Medulla oblongata (tissue), 1 donor: ENCODE measurements around the gene SLC25A22.

Source experiments
- DNase-seq: peaks from one replicate; pipeline ENCODE4 v3.0.0-alpha.2; 2015; ENCODE audit errors: extremely low spot score

SLC25A22 gene

DNA sequence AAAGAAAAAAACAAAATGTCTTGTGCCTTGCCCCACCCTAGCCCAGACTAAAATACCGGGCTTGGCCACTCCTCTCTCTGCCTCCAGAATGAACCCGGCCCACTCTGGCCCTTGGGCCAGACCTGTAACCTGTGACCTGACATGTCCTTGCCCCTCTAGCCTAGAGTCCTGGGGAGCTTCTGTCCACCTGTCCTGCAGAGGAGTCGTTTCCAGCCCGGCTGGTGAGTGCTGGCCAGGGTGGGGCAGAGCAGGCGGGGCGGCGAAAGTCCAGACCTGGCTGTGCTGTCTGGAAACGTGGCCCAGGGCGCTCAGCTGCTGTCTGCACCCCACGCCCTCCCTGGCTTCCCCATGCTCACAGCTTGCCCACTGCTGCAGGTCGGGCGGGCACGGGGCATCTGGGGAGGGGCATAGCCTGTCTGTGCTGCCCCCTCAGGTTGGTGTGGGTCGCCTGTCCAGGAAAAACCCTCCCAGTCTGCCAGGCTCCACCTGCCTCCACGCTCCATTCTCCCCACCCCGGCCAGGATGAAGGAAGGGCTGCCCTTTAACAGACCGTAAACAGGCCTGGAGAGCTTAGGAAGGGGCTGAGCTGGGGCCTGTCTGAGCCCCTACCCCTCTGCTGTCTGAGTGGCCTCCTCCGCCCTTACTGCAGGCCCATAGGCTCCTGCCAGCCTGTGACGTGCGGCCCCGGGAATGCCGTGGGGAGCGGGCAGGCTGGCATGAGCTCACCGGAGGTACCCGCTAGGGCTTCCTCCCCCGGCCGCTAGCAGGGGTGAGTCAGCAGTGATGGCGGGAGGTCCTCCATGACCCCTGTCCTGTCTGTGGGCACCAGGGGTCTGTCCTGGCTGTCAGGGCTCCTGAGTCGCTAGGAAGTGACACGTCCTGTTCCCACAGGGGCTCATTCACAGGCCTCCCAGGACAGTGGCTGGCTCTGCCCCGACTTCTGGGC, 36.6 kb upstream of the SLC25A22 start:
- peak; percentile 43 for DNase-seq

DNA sequence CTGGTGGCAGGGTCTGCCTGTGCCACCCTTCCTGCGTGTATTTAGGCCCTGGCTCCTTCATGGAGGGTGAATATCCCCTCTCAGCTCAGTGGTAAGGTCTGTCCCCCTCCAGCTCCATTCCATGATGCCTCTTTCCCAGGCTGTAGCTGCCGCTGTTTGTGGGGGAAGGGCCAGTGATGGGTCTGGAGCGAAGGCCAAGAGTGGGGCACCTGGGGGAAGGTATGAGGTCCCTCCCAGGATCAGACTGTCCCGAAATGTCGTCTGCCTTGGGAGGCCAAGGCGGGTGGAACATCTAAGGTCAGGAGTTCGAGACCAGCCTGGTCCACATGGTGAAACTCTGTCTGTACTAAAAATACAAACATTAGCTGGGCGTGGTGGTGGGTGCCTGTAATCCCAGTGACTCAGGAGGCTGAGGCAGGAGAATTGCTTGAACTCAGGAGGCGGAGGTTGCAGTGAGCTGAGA, 35.8 kb upstream of the SLC25A22 start:
- DNase-seq, result no peak

DNA sequence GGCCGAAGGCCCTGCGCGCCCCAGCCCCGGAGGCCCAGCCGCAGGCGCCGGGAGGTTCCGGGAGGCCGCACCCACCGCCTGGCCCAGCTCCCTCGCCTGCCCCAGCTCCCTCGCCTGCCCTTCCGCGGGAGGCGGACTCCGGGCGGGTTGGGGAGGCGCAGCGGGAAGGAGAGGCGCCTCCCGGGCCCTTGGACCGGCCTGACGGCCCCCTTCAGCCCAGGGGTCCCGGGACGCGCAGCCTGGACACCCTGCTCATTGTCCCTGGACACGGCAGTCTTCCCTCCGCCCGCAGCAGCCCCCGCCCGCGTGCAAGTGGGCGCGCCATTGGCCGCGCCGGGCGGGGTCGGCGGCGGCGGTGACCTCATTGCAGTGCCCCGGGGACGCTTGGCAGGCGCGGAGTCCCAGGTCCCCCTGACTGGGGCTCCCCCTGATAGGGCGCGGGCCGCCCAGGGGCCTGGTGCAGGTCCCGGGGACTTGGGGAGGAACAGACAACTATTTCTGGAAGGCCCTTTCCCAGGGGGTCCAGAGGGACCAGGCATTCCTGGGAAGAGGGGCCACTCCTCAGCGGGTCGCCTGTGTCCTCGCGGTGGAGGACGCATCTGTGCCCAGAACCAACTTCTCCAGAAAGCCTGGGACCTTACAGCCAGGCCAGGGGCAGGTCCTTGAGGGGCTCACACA, 35.2 kb upstream of the SLC25A22 start:
- DNase-seq, result no peak

DNA sequence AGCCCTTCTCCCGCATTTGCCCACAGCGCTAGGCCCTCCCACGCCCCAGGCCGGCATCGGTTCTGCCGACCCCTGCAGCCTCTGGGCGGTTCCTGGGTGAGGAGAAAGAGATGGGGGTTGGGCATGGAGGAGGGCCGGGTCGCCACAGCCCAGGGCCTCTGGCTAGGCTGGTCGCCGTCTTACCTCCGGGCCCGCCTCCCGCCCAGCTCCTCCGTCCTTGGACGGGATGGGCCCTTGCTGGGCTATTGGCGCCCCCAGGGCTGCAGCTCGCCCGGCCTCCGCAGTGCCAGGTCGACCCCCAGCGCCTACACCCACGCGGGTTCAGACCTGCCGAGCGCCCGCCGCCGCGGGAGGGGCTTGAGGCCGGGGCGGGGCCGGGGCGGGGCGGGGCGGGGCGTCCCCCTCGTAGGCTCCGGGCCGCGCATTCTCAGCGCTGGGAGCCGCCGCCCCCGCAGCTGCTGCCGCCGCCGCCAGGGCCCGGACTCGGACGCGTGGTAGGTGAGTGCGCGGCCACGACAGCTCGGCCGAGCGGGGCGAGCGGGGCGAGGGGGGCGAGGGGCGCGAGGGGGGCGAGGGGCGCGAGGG, 34.5 kb upstream of the SLC25A22 start, which contains the start of gene CD151:
Gene CD151, plus strand, starts transcription at position 424 of the 585 bp plus-strand sequence. CDS start 3,118 bp downstream, outside the sequence.
- DNase-seq, result no peak

DNA sequence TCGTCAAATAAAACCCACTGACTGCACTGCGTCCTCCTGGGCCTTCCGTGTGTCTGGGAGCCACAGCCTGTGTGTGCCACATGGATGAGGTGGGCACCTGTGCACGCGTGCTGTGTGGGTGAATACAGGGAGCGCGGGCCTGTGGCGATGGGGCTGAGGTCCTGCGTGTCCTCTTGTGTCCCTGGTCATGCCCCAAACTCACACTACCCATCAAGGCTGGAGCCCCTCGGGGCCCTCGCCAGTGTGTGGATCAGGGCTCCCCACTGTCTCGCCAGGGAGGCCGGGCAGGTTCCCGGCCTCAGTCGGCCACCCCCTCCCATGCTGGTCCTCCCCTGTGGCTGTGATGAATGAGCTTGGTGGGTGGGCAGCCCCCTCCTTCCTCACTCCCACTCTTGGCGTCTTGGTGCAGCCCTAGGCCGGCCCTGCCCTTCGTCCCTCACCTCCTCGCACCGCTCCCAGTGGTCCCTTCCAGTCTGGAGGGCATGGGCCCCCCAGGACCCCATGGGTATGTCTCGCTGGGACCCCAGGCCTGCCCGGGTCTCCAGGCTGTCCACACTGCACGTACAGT, 34.0 kb upstream of the SLC25A22 start:
- DNase-seq, result no peak

DNA sequence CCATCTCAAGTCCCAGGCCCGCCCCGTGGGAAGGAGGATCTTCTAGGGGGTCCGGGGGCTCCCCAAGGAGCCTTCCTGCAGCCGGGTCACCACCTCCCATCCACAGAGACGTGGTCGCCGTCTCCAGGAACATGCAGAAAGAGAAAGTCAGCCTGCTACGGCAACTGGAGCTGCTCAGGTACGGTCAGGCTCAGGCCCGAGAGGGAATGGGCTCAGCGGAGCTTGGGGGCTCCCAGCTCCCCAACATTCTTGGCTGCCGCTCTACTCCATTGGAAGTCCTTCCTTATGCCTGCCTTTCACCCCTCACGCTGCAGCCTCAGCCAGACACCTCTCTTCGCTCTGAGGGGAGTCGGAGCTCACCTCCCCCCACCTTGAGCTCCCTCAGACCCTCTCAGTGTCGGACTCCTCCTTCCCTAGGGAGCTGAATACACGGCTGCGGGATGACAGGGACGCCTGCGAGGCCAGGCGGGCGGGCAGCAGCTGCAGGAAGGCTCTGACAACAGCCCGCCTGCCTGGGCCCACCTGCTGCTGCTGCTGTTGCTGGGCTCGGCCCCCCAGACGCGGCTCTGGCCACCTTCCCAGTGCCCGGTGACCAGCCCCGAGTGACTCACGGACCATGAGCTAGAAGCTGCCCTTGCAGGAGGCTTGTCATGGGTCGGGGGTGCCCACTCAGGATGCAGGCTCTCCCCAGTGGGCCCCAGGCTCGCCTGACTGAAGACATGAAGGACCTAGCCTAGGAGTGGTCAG, 33.2 kb upstream of the SLC25A22 start:
- no peak for DNase-seq

DNA sequence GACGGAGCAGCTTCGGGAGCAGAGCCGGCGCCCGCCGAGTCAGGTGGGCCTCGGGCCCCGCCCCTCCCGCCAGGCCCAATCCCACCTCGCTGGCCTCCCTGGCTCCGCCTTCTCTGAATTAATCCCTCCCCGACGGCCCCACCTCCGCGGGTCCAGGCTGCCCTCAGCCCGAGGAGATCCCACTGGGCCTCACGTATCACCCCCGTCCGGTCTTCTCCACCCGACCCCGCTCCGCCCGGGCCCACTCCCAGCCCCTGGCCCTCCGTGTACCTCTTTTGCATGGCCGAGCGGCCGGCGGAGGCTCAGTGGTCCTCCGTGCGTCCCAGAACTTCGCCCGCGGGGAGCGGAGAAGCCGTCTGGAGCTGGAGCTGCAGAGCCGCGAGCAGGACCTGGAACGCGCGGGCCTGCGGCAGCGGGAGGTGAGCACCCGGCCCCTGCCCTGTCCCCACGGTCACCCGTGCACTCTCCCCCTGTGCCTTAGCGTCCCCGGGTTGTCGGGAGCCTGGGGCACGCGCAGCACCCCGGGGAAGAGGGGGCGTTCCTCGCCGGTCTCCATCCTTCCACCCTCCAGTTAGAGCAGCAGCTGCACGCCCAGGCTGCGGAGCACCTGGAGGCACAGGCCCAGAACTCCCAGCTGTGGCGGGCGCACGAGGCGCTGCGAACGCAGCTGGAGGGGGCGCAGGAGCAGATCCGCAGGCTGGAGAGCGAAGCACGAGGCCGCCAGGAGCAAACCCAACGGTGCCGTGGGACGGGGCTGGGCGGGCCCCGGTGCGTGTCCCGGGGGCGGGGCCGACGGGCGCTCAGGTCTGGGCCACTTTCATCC, 32.4 kb upstream of the SLC25A22 start:
- no peak for DNase-seq

DNA sequence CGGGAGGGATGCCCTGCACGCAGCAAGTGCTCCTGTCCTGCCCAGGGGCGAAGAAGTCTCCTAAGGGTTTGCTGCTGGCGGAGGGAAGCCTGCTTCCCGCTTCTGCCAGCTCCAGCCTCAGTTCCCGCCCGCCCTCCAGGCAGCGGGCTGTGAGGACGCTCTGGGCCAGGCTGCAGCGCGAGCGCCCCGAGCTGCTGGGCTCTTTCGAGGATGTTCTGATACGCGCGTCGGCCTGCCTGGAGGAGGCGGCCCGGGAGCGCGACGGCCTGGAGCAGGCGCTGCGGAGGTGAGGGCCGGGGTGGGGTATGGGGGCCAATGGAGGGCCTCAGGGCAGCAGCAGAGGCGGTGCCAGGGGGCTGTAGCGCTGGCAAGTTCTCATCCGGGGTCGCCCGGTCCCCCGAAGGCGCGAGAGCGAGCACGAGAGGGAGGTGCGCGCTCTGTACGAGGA, 31.8 kb upstream of the SLC25A22 start:
- DNase-seq, result no peak

DNA sequence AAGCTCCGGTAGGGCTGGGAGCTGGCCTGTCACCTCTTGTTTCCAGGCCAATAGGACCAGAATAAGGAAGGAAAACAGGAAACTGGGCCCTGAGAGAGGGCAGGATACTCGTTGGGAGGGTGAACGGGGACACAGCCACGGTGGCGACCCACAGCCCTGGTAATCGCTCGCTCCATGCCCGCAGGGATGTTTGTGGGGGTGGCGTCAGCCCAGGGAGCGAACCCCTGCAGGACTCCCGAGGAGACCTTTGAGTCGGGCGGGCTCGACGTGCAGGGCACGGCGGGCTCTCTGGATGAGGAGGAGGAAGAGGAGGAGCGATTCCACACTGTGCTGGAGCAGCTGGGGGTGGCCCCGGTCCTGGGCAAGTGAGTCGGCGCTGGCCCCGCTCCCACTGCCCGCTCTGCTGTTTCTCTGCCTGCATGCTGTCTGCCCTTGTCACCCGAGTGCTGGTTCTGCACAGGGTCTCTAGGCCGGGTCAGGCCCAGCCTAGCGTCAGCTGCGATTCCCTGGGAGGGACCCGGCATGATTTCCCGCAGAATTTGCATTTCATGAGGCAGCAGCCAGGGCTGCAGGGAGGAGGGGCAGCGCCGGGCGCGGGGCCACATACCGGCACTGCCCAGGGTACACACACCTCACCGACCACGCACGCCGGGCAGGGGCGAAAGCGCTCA, 31.2 kb upstream of the SLC25A22 start:
- DNase-seq, result no peak

DNA sequence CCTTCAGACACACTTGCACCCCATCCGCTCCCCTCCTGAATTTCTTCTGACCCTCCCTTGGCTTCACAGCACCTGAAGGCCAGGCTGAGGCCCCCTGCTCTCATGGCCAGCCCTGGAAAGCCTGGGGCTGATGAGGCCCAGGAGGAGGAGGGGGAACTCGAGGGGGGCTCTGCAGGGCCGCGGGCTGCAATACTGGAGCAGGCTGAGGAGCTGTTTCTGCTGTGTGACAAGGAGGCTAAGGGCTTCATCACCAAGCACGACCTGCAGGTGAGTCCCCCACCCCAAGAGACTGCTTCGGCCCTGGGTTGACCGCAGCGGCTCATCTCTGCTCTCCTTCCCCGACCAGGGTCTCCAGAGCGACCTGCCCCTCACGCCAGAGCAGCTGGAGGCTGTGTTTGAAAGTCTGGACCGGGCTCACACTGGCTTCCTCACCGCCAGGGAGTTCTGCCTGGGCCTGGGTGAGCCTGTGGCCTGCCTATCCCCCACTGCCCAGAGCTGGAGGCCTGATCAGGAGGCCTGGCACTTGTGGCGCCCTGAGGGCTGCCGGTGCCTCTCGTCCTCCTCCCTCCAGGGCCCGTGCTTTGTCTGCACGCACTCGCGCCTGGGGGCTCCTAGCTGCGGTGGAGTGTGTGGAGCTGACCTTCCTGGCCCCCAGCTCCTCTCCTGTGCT, 30.6 kb upstream of the SLC25A22 start:
- DNase-seq, result no peak

DNA sequence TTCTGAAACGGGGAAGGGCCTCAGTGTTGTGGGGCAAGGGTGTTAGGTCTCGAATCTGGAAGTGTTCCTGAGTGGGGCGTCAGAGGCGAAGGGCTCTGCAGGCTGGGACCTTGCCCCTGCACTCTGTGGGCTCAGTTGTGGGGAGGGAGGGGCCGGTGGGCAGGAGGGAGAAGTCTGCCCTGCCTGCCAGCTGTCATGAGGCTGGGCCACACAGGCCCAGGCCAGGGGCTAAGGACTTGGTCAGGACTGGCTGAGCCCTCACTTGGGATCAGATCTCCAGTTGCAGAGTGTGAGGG, 29.8 kb upstream of the SLC25A22 start, which contains the start of gene CRACR2B:
Gene CRACR2B, plus strand, starts transcription at position 23 of the 296 bp plus-strand sequence. CDS start 689 bp downstream, outside the sequence.
- no peak for DNase-seq

DNA sequence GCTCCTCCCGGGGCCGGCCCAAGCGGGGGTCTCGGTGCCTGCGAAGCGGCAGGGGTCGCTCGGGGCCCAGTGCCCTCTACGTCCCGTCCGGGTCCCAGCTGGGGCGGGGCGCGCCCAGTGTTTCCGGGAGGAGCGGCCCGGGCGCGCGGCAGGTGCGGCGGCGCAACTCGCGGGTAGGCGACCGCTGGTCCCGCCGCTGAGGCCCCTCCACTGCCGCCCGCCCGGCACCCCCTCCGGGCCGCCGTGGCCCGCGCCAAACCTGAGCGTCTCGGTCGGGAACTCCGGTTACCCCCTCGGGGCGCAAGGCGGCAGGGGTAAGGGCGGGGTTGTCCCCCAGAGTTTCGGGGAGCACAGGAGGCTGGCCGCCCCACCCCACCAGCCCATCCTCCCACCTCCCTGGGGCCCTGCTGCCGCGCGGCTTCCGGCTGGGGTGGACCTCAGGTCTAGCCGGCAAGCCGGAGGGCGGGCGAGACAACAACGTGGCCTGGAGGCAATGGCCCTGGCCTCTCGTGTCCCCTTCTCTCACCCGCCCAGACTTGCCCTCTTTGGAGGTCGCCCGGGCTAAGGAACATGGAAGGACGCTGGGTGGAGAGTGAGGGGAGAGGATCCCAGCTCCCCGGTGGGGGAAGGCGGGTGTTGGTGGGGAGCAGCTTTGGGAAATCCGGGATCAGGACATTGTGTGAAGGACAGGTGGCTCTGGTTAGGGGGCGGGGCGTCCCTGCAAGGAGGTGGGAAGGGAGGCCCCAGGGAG, 29.2 kb upstream of the SLC25A22 start:
- no peak for DNase-seq

DNA sequence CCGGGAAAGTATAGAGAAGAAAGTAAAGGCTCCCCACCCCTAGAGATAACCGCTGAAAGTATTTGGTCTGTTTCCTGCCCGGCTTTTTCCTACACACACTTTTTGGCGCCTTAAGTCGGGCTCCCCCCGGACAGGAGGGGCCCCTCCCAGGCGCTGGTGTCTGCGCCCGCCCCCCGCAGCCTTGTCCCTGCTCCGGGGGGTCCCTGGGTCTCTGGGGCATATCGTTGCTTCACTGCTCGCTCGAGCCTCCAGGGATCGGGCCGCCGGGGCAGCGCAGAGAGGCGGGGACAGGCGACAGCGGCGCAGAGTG, 28.7 kb upstream of the SLC25A22 start:
- no peak for DNase-seq

DNA sequence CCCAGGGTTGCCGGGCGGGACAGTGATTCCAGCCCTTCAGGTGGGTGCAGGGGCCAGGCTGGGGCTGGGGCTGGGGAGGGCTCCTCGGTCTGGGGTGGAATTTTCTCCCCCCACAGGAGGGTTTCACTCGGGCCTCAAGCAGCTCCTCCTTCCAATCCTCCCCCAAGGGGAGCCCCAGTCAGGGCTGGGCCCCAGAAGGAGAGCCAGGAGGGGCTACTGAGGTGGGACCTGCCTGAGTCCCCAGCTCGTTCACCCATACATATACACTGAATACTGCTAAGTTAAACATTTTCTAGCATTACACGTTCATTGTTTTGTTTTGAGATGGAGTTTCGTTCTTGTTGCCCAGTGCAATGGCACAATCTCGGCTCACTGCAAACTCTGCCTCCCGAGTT, 28.1 kb upstream of the SLC25A22 start:
- no peak for DNase-seq

DNA sequence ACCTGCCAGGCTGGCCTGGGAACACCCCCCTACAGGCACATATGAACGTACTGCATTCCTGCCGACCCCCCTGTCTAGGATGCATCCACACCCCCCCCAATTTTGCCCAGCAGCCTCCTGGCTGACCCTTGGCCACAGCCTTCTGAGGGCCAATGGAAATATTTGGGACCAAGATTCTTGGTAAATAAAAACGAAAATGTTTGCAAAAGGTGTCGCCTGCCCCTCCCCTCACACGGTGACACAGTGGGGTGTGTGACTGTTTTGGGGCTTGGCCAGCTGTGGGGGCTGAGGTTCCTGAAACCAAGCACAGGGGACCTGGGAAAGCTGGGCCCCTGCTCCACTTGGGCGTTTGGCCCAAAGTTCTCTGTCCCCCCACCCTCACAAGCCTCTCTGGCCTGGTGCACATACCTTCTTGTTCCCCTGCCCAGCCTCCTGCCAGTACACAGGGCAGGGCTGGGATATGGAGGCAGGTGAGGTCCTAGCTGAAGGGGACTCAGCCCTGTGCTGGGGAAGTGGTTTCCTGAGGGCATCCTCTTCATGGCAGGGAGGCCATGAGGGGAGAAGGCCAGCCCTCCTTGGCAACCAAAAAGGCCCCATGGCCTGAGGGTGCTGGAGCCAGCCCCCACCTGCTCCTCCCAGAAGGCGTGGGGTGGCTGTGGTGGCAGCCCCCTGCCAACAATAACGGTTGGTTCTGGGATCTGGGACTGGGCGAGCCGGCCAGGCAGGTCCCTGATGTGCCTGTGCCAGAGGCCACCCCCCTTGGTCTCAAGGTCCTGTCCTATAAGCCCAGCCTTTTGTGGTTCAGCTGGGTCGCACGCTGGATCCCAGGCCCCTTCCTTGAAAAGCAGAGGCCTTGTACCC, 27.5 kb upstream of the SLC25A22 start:
- DNase-seq, result no peak

DNA sequence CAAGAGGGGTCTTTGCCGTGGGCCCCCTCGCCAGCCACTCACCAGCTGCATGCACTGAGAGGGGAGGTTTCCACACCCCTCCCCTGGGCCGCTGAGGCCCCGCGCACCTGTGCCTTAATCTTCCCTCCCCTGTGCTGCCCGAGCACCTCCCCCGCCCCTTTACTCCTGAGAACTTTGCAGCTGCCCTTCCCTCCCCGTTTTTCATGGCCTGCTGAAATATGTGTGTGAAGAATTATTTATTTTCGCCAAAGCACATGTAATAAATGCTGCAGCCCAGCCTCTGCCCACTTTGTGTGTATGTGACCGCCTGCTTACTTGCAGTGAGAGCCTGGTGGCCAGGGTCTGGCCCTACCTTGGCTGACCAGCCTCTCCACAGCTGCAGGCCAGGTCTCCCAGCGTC, 26.9 kb upstream of the SLC25A22 start:
- DNase-seq, result no peak

DNA sequence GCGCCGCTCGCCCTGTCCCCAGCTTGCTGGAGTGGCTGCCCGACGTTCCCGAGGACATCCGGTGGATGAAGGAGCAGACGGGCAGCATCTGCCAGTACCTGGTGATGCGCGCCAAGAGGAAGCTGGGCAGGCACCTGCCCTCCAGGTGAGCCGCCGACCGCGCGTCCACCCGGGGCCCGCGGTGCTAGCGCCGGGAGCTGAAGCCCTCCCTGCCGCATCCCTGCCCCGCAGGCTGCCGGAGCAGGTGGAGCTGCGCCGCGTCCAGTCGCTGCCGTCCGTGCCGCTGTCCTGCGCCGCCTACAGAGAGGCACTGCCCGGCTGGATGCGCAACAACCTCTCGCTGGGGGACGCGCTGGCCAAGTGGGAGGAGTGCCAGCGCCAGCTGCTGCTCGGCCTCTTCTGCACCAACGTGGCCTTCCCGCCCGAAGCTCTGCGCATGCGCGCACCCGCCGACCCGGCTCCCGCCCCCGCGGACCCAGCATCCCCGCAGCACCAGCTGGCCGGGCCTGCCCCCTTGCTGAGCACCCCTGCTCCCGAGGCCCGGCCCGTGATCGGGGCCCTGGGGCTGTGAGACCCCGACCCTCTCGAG, 26.3 kb upstream of the SLC25A22 start:
- no peak for DNase-seq
